Prostate gland (tissue), 2 donors: ENCODE results near the gene PDE6A. TPM values are rescaled to one million over a fixed set of nuclear protein-coding genes. Genes with fewer than 3 reads are reported as not detected.

Experiments used
- DNase-seq: peaks from one replicate; pipeline ENCODE4 v3.0.0-alpha.2; 2019; ENCODE audit warnings: low spot score
- H3K27ac ChIP-seq, 2 donors: fragments of 200-600 bp; sonication (generic); 2 replicates each; pipeline ENCODE4 v1.5.1; 2017 to 2019
- H3K27me3 ChIP-seq: fragments of 200-600 bp; sonication (generic); replicated peaks from 2 replicates; pipeline ENCODE4 v1.5.1; 2019; ENCODE audit not compliant: insufficient read depth
- H3K36me3 ChIP-seq, 2 donors: fragments of 200-600 bp; sonication (generic); 1 replicate in 1 of 2; 2 replicates in 1 of 2; pipeline versions ENCODE4 v1.5.1 to v1.8.1; 2017 to 2019
- H3K4me1 ChIP-seq: fragments of 200-600 bp; sonication (generic); replicated peaks from 2 replicates; pipeline ENCODE4 v1.5.1; 2019
- H3K4me3 ChIP-seq, 2 donors: fragments of 200-600 bp; sonication (generic); 2 replicates each; pipeline ENCODE4 v1.5.1; 2017 to 2019
- H3K9me3 ChIP-seq: fragments of 200-600 bp; sonication (generic); 2 replicates; pipeline ENCODE4 v1.5.1; 2017
- CTCF ChIP-seq, 4 experiments: fragments of 200-600 bp in 2 of 4; fragments of 450-650 bp in 2 of 4; sonication (generic) in 2 of 4; IDR thresholded peaks; 1 replicate in 3 of 4; 2 replicates in 1 of 4; pipeline ENCODE4 v1.5.1; 2016 to 2019; ENCODE audit warnings: antibody characterized with exemption in 4 of 4, mild to moderate bottlenecking in 2 of 4, moderate library complexity in 2 of 4
- POLR2A ChIP-seq: fragments of 450-650 bp; IDR thresholded peaks from one replicate; pipeline ENCODE4 v1.6.1; 2016; ENCODE audit warnings: antibody characterized with exemption, mild to moderate bottlenecking
- POLR2AphosphoS5 ChIP-seq: sonication (generic); formaldehyde crosslinking; IDR thresholded peaks from one replicate; pipeline ENCODE4 v1.6.1; 2017; ENCODE audit warnings: antibody characterized with exemption
- WGBS: methylation state at CpG from one replicate; pipeline ENCODE4 v1.1.5; 2018; 5-methylcytosine and 5-hydroxymethylcytosine counted together
- intact Hi-C: fragments of 100-400 bp; cut with DNase I; formaldehyde crosslinking; loops from one replicate; pipeline ENCODE4 v1.14.2; 2022
- small RNA-seq, 2 donors: library from RNA; depleted of rRNA; stranded (forward); fragments of <200 nt; gene quantifications; one replicate each; pipeline ENCODE3, GENCODE V24; 2016
- total RNA-seq, 2 donors: library from RNA; depleted of rRNA; stranded (reverse); fragments of >200 nt; gene quantifications; one replicate each; pipeline ENCODE4 v1.1.0, GENCODE V29; 2016

PDE6A gene
- total RNA-seq, 2 donors from 2014 or later: 0.91 TPM; not detected in 1

- no peaks in the 10 kb centered on the region for H3K27me3 ChIP-seq
- intact Hi-C loops: no loop called here
- H3K4me3 ChIP-seq: no peak overlapping the region
- WGBS: 81% methylated on average over 5 of the region's 5 CpGs
- H3K36me3 ChIP-seq: no peaks in the 10 kb centered on the region
- no peak overlapping the region for H3K27ac ChIP-seq
- no peaks in the 10 kb centered on the region for H3K9me3 ChIP-seq
- no peak for DNase-seq
- TF ChIP-seq POLR2AphosphoS5 (no peak), CTCF (IDR thresholded peaks at IDR 0.05) (no peak), POLR2A (no peak)
- H3K4me1 ChIP-seq: no peaks in the 10 kb centered on the region
Observed at GRCh38 chr5:149808264-149808982, 136.2 kb downstream of the PDE6A start.

Small RNA genes lying within 50 kb of the gene (small RNA-seq; reads per million reads assigned to genes)
- 0 reads per million in 2 donors for gene RF00019

Other genes with a start within 250 kb of the PDE6A start
- gene PPARGC1B, start 214.5 kb downstream of the PDE6A start, total RNA-seq: 1 to 10 TPM; 4.2 to 5.8 TPM
- 10 to 100 TPM; 19.4 to 31.0 TPM for gene SLC26A2, start 16.0 kb upstream of the PDE6A start, total RNA-seq
- gene TIGD6, start 55.9 kb upstream of the PDE6A start, total RNA-seq: 10 to 100 TPM in 1 of 2 donors, 1 to 10 TPM in 1; 4.7 to 11.7 TPM
- 10 to 100 TPM; 49.6 to 64.2 TPM for gene HMGXB3, start 55.9 kb upstream of the PDE6A start, total RNA-seq
- gene CSF1R, start 141.8 kb upstream of the PDE6A start, total RNA-seq: 10 to 100 TPM; 11.0 to 36.4 TPM
- gene PDGFRB, start 211.1 kb upstream of the PDE6A start, total RNA-seq: 100 to 1,000 TPM in 1 of 2 donors, 10 to 100 TPM in 1; 14.5 to 161 TPM
- gene CDX1, start 222.0 kb upstream of the PDE6A start, total RNA-seq: 1 to 10 TPM in 1 of 2 donors, not detected in 1; 3.2 TPM
- not detected for gene SLC6A7, start 245.3 kb upstream of the PDE6A start, total RNA-seq